CD4-positive, alpha-beta T cell treated with Interleukin-21 for 1 hour (primary cell): ENCODE results near the gene ODF2L.
"Not testable (repeated sequence)": the region's sequence is repeated elsewhere in the genome, so short reads cannot be mapped to it uniquely, and the experiment has no call there.

Source experiments
- DNase-seq: peaks from one replicate; pipeline ENCODE4 v3.0.0-alpha.2; 2020

ODF2L gene

DNA sequence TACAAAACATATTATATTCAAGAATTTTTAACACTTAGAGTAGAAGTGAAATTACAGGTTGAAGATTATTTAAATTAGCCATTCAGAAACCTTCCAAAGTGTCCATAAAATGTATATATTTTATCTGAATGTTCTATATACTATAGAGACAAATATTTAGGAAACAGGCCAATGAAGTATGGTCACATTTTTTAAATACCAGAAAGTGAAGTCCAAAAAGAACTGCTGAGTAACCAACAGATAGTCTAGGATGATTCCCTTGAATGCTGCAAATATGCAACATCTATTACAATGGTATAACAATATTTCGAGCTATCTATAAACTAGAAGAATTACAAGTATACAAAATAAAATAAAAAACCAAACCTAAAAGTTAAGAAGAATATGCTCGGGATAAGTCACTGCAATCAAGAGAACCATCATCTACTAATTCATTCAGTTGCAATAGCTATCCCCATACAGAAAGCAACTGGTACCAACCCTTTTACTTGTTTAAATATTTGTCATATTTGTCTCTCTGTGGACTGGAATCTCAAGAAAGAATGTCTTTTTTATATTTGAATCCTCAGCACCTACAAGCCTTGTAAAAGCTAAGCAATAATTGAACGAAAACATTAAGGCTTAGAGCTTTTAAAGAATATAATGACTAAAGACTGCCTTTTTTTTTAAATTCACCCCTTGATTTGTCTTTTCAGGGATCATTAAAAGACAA, 8.1 kb downstream of the ODF2L start:
- no peak for DNase-seq

DNA sequence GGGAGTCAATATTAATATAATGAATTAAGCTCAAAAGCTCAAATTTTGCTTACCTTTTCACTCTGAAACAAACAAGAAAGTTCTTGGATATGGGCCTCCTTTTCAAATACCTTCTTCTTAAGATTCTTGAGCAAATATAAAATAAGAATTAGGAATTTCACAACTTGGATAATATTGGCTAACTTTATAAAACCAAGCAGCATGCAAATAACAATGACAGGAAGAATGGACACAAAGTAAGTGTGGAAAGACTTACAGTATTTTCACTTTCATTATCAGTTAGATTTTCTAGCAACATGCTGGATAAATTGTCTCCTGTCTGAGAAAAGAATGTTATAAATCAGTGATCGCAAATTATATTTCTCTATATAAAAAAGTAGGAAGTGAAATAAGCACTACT, 13.2 kb downstream of the ODF2L start:
- no peak for DNase-seq

DNA sequence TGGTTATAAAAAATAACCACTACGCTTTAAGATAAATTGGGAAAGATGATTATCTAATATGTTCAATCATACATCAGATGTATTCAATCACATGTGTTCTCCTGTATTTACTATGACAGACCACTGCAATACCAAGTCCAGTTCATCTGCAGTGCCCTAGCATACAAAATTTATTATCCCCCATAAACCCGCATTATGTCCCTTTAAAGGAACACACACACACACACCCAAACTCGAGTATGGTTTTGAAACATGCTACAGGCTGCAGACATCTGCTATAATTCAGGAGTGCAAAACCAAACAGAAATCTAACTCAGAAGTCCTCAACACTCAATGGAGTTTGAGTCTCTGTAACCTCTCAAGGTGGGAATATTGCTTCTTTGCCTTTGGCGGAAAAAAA, 14.9 kb downstream of the ODF2L start:
- no peak for DNase-seq

DNA sequence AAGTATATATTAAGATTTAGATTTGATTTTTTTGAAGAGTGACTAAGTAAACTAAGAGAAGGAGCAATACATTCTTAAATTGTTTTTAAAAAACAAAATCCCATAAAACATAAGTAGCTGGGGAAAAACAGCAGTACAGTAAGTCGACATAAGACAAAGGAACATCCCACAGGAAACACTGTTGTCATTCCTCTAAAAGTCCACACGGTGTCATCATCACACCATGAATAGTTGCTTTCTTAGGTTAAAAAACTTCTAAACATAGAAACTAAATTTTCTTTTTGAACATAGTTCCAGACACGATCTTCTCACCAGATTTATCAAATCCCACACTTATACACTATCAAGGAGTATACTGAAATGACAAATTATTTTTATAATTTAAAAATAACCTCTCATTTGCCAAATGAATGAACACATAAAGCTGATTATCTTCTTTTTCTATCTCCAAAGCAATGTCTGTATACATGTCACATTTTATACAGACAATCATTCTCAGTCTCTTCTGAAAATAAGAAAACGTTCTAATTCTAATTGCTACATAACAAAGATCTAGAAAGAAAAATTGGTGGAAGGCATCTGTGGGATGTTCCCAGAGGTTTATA, 15.8 kb downstream of the ODF2L start:
- DNase-seq = peak; percentile 59

DNA sequence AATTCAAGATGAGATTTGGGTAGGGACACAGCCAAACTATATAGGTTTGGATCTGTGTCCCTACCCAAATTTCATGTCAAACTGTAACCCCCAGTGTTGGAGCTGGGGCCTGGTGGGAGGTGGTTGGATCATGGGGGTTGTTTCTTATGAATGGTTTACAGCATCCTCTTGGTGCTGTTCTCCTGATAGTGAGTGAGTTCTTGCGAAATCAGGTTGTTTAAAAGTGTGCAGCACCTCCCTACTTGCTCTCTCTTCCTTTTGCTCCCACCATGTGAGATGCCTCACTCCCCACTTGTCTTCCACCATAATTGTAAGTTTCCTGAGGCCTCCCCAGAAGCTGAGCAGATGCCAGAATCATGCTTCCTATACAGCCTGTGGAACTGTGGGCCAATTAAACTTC, 17.3 kb downstream of the ODF2L start:
- DNase-seq = no peak

DNA sequence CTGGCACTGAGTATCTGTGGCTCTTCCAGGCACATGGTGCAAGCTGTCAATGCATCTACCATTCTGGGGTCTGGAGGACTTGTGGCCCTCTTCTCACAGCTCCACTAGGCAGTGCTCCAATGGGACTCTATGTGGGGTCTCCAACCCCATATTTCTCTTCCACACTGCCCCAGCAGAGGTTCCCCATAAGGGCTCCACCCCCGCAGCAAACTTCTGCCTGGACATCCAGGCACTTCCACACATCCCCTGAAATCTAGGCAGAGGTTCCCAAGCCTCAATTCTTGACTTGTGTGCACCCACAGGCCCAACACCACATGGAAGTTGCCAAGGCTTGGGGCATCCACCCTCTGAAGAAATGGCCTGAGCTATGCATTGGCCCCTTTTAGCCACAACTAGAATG, 18.8 kb downstream of the ODF2L start:
- no peak for DNase-seq

DNA sequence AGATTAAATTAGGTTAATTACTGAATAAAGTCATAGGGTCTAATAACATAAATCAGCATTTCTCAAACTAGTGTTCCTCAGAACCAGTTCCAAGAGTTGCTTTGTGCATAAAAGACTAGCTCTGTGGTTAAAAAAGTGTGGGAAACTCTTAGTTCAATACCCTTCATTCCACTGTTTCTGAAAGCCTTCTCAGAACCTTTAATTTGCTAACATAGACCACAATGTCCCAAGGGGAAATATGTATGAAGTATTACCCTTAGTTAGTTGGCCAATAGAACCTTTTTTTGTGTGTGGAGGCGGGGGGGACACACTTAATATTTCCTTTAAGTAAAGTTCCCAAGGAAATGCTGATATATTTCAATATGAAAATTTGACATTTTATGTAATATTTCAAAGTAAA, 20.4 kb downstream of the ODF2L start:
- DNase-seq = no peak

DNA sequence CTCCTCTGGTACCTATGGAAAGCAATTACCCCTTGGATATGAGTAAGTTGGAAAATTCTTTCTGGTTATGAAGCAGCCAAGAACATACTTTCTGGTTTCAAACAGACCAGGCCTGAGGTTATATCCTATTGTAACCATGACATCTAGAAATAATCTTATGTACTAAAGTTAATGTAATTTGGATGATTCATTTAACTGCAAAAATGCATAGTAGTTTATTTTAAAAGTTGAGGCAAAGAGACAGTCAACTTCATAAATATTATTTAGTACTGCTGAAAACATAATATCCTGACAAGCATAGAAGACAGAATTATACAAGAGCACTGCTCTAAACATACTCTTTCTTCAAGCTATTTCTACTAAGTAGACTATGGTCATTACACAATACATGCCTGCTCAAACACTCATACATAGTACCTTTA, 25.5 kb downstream of the ODF2L start:
- DNase-seq = no peak

DNA sequence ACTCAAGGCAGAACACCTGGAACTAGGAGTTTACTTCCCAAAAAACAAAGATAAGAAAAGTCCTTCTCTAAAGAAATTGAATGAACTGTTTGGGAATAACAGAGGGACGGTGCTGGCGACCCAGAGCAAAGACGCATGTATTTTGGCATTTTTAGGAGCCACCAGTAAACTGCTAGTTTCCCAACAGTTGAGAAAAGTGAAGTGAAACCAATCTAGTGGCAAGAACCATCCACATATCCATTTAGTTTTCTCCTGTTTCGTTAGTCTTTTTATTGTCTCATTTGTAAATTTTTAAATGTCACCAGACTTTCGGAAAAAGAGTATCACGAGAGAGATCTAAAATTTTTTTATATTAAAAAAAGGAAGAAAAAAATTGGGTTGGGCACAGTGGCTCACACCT, 30.2 kb downstream of the ODF2L start:
- no peak for DNase-seq

DNA sequence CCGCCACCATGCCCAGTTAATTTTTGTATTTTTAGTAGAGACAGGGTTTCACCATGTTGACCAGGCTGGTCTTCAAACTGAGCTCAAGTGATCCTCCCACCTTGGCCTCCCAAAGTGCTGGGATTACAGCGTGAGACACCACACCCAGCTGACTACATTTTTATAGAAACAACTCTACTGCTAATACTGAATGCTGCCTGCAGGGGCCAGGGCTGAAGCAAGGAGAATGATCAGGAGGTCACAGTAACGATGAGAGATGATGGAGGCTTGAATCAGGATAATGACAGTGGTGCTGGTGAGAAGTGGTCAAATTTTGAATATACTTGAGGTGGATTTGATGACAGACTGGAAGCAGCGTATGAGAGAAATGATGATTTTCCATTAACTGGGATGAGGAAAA, 33.3 kb downstream of the ODF2L start:
- no peak for DNase-seq

DNA sequence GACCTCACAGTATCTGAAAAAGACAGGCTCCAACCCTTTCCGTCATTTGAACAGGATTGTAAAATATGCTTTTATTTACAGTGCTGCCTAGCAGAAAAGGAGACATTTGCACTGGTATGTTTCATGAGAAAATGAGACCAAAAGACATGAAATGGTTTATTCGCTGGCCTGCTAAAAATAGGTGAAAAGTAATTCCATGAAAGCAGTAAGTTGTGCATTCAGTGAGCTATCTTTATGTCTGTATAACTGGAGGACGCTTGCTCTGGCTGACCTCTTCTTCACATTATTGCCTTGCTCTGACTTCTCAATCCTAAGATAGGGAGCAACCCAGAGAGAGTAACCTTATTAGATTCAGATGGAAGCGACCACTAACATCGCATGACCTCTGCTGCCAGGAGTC, 38.3 kb downstream of the ODF2L start:
- DNase-seq = no peak

DNA sequence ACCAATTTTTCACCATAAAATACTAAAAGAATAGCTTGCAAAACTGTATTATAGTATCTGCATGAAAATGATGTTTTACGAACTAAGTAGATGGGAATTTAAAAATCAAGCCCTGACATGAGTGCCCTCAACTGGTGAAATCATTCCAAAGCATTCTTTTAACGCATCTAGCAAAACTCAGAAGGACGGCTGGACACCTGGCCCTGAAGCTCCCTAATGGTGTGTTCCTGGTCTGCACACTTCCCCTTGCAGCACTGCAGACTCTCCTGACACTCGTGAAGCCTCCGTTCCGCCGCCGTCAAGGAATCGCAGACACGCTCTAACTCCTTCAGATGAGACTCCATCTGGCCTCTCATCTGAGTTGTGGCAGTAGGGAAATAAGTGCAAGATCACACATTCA, 39.9 kb downstream of the ODF2L start:
- no peak for DNase-seq

DNA sequence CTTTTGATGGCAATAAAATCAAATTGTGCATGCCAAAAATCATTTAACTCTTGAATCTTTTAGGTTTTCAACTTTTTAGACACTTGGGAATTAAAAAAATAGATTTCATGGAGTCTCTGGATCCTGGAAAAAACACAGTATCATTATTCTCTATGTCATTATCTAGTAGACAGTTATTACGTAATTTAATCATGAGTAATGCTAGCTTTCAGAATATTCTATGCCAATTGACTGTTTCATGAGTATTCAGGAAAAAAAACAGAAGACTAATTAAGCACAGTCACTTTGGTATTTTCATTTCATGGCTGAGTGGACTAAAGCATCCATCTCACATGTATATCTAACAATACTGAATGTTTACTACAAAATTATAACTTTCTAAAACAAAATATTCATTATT, 44.0 kb downstream of the ODF2L start:
- DNase-seq = no peak

DNA sequence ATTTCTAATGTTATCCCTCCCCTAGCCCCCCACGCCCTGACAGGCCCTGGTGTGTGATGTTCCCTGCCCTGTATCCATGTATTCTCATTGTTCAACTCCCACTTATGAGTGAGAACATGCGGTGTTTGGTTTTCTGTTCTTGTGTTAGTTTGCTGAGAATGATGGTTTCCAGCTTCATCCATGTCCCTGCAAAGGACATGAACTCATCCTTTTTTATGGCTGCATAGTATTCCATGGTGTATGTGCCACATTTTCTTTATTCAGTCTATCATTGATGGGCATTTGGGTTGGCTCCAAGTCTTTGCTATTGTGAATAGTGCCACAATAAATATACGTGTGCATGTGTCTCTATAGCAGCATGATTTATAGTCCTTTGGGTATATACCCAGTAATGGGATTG, 45.9 kb downstream of the ODF2L start:
- DNase-seq = not testable (repeated sequence)

DNA sequence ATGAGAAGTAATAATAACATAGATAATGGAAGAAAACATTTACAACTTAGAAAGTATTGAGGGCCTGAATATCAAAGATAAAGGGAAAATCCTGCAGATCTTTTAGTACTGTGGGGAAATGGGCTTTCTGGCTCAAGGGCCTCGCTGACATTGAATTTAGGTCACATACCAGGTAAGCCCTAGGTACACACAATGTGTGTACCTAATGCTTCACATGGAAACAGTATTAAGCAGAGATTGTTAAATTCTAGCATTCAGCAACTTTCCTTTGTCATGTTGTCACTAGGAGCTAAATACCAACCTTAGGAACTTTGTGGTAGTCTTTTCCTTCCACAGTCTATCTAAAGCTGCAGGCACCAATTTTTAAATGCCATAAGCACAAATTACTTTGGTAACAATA, 49.7 kb downstream of the ODF2L start:
- DNase-seq = no peak

DNA sequence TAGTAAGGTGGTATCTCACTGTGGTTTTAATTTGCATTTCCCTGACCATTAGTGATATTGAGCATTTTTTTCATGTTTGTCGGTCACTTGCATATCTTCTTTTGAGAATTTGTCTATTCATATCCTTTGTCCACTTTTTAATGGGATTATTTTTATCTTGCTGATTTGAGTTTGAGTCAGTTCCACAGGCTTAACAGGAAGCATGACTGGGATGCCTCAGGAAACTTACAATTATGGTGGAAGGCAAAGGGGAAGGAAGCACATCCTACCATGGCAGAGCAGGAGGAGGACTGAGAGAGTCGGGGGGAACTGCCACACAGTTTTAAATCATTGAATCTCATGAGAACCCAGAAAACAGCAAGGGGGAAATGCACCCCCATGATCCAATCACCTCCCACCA, 51.1 kb downstream of the ODF2L start:
- DNase-seq = no peak

DNA sequence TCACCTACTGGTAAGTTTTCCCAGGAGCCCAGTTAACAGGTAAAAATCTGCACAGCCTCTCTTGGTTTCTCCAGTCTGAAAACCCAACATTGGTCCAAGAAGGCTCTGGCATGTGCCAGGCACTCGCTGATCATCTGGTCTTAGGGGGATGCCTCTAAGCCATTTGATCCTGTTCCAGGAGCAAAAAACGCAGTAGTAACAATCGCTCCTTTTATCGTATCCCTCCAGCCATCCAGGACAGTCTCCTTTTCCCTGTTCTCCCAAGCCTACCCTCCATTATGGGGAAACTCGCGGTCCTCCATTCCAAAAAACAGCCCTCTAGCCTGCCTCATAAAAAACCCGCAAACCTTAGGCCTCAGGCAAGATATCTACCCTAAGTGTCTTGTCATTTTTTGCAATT, 56.2 kb downstream of the ODF2L start:
- no peak for DNase-seq

DNA sequence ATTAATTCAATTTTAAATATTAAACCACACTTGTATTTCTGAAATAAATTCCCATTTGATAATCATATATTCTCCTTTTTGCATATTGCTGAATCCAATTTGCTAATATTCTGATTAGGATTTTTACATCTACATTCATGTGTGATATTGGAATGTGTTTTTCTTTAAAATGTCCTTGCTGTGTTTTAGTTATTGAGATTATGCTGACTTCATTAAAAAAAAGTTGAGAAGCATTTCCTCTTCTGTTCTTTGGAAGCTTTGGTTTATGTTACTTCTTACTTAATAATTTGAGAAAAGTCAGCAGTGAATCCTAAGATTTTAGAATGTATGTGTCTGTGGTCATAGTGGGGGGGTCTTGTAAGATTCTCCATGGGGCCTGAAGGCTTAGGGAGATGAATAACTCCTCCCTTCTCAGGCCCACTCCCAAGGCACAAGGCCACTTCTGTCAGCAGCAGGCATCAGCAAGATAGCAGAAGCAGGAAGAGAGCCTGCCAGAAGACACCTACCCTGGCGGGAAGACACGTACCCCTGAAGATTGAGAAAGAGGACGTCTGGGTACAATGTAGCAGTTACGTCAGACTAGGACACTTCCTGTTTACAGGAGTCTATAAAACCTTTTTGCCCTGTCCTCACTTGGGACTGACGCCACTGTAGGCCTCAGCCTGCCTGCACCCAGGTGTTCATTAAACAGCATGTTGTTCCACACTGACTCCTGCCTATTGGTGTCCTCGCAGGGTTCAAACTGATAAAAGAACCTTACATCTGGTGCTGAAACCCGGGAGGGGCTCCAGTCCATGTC, 56.9 kb downstream of the ODF2L start:
- no peak for DNase-seq

DNA sequence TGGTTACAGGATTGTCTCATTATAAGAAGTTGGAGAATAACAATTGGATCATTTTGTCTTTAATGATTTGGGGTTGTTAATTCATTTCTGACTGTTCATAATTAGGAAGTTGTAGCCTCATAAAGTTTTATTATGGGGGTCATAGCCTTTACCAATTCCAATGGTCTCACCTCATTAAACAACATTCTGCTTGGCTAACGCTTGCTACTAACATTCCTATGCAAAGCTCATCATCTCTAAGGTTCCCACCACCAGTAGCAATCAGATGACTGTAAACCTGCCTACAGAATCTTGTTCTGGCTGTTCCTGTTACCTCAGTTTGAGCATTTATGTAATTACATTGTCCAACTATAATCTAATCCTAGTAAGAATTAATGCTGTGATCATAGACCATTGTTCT, 60.2 kb downstream of the ODF2L start:
- DNase-seq = no peak

DNA sequence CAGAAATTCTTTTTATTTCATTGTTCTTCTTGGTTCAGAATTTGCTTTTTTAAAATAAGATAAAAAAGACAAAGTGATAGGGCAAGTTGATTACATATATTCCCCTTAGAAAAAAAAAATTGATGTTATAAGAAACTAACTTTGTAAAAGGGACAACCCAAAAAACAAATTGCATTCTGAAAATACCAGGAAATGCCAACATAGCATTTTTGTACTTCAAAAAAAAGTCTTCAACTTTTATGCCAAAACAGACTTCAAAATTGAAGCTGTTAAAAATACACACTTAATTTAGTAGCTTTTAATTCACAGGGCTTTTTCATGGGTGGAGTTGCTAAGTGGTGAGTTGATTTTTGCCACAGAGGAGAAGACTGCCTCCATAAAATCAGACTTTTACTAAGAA, 70.9 kb downstream of the ODF2L start:
- no peak for DNase-seq

DNA sequence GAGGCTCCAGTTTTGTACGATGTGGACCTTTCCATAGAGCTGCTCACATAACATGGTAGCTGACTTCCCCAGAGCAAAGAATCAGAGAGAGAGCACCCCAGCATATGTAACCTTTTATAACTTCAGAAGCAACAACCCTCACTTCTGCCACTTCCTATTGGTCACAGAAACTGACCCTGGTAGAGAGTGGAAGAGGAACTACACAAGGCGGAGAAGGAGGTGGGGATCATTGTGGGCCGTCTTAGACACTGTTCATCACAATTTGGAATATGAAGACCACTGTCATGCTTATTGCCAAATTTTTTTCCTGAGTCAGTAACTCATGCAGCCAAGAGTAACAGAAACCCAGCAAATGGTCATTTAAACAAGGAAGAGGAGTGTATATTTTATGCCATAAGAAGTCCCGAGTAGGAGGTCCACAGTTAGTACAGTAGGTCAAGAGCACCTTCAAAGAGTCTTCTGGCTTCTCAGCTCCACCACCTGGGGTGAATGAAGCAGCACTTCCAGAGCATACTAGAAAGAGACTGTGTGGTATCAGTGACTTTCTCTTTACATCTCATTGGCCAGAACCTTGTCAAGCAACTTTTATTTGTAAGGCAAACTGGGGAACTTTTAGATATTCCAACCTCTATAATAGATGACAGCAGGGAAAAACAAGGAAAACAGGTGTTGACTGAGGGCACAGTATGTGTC, 71.8 kb downstream of the ODF2L start:
- DNase-seq = no peak

DNA sequence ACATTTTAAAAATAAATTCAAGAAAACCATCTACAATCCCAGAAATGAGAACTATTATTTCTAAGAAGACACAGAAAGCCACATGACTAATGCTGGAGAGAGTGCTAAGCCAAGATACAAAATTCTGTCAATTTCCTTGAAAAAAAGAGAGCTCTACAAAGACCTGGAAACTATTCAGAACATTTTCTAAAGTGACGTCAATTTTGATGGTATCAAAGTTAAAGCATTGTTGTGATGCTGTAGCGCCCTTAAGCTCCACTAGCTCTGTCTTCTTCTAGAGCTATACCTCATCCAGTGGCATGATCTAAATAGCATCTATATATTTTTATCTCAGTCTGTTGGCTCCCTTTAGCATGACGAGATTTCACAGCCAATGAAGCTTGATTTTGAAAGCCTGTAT, 73.9 kb downstream of the ODF2L start:
- no peak for DNase-seq

DNA sequence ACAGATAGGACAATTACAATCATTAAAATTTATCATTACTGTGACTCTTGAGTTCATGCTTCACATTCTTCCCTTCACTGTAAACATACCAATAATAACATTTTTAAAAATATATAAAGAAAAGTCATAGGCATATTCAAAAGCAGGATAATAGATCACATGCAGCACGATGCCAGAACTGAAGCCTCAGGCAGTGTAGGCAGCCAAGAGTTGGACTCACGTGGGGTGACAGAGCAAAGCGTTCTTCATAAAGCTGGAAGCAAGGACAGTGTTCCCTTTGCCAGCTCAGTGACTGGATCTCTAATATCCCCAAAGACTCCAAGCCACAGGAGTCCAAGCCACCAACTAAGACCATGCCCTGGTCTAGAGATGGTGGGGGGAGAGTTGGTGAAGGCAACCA, 77.7 kb downstream of the ODF2L start:
- DNase-seq = no peak

DNA sequence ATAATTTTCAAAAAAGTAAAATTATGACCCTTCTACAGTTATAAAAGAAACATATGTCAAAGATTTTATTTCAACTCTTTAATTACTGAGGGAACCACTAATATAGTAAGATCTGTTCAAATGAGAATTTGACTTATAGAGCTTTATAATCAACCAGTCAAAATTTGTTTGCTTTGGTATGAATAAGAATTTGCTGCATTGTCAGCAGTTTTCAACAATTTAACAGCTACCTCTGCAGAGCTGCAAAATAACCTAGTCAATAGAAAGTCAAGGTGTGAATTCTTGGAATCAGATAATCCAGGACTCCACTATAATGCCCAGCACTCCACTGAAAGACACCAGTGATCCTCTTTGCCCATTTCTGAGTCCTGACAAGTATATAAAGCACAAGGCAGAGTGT, 78.2 kb downstream of the ODF2L start:
- no peak for DNase-seq
